CD4-positive, alpha-beta T cell treated with Interleukin-1 beta for 1 hour (primary cell): ENCODE results near the gene MAD1L1.
"Not testable (repeated sequence)": the region's sequence is repeated elsewhere in the genome, so short reads cannot be mapped to it uniquely, and the experiment has no call there.

Experiments used
- DNase-seq, 2 donors: peaks; one replicate each; pipeline ENCODE4 v3.0.0-alpha.2; 2020 to 2022

Gene MAD1L1

GRCh38 chr7:2232766-2233520, at the start of gene MAD1L1:
TSS of gene MAD1L1 (minus strand) at chr7:2232945. CDS start at chr7:2230133, 2,812 bp downstream.
- DNase-seq, result peak; percentile 87 to 90

GRCh38 chr7:2282185-2282751, 49.5 kb upstream of the MAD1L1 start:
- DNase-seq, result no peak

- DNase-seq, result no peak
Observed at GRCh38 chr7:2281541-2281940, 48.8 kb upstream of the MAD1L1 start.

- no peak for DNase-seq
Observed at GRCh38 chr7:2280424-2280823, 47.7 kb upstream of the MAD1L1 start.

DNA sequence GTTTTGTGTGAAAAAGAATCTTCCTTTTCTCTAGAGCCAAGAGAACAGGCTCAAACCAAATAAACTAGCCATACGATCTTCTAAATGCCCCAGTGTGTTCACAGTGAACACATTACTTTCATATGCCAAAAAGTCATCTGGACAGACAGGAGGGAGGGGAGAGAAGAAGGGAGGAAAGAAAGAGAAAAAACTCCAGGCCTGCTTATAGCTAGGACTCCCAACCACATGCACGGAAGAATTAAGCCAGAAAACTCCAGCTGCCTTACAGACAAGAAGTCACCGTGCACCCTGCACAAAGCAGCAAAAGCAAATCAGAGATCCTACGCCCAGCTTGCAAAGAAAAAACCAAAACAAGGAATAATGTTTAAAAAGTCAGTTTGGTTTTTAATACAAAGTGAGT, 47.2 kb upstream of the MAD1L1 start:
- no peak for DNase-seq

DNA sequence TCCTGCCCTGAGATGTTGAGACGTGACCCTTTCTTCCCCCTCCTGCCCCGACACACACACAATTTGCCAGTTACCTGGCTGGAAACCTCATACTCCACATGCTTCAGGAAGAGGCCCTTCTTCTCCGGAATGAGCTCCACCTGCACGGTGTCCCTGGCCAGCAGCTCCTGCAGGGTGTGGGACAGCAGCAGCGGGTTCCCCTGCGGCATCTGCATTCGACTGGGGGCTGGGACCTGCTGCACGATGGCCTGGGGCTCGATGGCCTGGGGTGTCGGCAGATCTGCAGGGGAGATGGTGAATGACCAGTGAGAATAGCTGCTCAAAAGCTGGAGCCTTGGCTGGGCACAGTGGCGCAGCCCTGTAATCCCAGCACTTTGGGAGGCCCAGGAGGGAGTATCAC, 45.3 kb upstream of the MAD1L1 start:
- DNase-seq, result no peak

DNA sequence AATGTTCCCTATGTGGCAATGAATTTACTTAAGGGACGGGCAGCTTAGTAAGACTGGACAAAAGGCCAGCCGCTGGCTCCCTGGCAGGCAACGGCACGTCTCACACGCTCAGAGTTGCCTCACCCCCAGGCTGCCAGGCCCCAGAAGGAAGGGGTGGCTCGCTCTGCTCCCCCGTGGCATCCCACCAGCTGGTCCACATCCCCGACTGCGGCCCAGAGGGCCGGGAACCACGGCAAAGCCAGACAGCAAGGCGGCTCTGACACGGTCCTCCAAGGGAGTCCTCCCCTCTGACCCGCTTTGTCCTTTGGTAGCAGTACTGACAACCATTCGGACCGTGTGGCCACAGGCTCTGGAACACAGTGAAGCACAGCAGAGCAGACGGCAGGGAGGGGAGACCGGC, 43.4 kb upstream of the MAD1L1 start:
- DNase-seq, result no peak

DNA sequence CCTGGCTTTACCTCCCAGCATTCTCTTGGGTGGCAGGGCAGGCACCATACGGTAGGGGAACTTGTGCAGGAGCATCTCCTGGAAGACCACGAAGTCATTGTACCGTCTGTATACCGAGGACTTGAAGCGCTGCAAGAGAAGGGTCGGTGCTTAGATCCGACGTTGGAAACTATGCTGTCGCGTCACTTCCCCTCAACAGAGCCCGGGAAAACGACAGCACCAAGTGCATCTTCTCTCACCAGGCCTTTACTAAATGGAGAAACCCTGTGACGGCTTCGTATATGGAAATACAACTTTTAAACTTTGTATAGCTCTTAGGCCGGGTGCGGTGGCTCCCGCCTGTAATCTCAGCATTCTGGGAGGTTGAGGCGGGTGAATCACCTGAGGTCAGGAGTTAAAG, 42.4 kb upstream of the MAD1L1 start:
- no peak for DNase-seq

DNA sequence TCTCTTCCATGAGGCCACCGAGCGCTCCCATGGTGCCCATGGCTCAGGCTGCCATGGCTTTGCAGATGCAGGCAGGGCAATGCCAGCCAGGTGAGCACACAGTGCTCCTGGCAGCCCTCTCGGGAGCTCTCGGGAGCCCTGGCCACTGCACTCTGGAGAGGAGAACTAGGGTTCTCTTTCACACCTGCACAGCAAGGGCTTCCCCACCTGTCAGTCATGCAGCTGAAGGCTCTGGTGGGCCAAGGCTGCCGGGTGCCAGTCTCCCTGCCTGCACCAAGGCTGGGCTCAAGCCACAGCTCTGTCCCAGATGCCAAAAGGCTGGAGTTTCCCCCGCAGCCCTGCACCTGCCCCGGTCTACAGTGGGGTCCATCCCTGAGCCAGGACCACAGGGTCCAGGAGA, 41.9 kb upstream of the MAD1L1 start:
- no peak for DNase-seq

- no peak for DNase-seq
Observed at GRCh38 chr7:2273866-2274265, 41.1 kb upstream of the MAD1L1 start.

- no peak for DNase-seq
Observed at GRCh38 chr7:2272031-2272430, 39.3 kb upstream of the MAD1L1 start.

GRCh38 chr7:2271273-2272026, 38.7 kb upstream of the MAD1L1 start:
- no peak for DNase-seq

DNA sequence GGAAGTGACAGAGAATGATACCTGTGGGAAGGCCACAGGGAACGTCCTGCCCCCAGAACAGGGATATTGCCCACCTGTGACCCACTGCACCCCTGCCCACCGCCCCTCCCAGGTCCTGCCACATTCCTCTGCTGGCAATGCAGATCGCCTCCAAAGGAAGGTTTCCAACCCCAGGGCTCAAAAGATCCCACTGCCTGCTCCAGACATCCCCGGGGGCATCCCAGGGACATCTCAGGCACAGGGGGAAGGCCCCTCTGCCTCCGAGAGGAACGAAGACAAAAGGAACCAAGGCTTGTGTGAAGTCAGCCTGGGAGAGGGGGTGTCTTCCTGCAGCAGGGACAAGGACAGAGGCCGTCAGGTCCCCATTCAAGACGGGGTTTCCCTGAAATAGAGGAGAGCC, 37.8 kb upstream of the MAD1L1 start:
- DNase-seq, result no peak

DNA sequence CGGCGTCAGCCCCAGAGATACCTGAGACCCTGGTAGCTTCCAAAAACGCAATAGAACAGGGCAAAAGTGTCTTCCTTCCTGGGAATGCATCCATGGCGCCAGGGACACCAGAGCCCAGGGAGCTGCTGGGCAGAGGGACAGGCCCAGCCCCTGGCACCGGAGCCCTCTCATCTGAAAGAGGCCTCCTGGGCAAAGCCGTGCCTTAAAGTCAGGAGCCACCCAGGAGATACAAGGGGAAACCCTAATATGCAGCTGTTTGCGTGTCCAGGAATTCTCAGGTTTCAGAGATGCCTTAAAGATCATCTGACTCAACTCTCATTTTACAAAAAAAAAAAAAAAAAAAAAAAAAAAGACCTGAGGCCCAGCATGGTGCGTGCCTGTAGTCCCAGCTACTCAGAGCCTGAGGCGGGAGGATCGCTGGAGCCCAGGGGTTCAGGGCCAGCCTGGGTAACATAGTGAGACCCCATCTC, 37.3 kb upstream of the MAD1L1 start:
- no peak for DNase-seq

- not testable (repeated sequence) for DNase-seq
Observed at GRCh38 chr7:2269089-2269990, 36.6 kb upstream of the MAD1L1 start.

- no peak for DNase-seq
Observed at GRCh38 chr7:2266911-2267310, 34.2 kb upstream of the MAD1L1 start.

- no peak for DNase-seq
Observed at GRCh38 chr7:2264158-2264557, 31.4 kb upstream of the MAD1L1 start.

DNA sequence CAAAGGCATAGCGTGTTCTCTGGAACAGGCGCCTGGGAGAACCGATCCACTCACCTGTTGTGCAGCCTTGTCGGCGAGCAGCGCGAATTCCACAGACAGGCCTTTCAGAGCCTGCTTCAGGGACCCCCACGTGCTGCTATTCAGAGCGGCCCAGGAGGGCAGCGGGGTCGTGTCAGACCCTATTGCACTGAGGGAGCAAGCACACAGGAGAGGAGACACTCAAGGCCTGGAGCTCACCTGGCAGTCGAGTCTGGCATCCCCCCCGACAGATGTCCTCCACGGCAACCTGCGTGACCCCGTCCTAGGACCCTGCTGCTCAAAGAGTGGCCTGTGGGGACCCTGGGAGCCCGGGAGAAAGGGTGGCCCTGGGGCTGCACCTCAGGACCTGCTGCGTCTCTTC, 30.4 kb upstream of the MAD1L1 start:
- DNase-seq, result no peak

DNA sequence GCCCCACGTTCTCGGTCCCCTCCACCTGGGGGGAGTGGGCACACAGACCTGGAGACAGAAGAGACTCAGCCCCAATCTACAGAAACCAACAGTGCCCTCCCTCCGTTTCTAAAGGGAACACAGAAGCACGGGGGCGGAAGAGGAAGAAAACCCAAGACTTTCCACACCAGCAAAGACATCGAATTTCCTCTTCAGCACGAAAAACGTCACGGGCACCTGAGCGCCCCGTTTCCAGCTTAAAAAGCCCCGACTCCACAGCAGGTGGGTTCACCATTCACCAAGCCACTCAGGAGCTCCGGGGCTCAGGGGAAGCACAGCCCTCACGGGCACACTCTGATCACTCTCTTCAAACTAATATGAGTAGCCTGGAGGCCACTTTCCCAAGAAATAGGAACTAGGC, 28.9 kb upstream of the MAD1L1 start:
- DNase-seq, result peak; percentile 17 to 68

- DNase-seq, result no peak
Observed at GRCh38 chr7:2260820-2261219, 28.1 kb upstream of the MAD1L1 start.

DNA sequence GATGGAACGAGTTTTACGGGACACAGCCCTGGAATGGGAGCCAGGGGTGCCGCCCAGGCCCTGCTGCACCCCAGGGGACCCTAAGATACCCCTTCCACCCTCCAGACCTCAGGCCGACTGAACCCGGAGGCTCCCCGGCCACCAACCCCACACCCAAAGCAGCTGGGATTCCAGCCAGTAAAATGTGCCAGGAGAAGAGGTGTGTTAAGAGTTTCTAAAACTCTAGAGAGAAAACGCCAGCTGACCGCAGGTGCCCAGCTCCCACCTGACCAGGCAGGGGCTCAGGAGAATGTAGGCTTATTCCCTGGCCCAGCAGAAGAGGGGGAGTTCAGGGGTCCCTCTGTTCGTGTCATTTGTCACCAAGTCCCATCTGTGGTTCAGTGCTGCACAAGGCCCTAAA, 26.7 kb upstream of the MAD1L1 start:
- DNase-seq, result no peak

DNA sequence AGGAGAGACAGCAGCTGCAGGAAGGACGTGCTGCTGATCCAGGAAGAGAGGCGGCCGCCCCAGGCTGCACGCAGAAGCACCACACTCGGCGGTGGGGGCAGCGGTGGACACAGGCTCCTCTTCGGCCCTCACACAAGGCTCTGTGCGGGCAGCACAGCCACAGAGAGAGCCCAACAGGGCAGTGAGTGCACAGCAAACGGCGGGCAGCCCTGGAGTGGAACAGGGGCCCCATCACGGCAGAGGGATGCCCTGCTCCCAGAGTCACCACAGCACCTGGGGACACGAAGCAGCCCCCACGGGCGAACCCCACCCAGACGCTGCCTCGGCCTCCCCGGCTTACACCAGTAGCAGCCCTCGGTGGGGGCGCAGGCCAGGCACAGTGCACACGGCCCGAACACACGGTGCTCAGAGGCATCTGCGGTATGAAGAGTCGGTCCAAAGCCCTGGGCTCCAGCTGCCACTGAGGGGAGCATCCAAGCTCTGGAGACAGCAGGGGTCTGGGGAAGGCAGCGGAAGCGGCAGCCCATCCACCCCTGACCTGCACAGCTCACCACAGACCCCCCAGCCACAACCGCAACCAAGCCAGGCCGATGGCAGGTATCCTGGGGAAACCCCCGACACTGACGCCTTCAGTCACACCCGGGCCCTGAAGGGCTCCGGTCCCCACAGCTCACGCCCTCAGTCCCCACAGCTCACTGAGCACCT, 26.1 kb upstream of the MAD1L1 start:
- peak in 1 of 2 donors; percentile 50 for DNase-seq
